Spleen (tissue), 11 donors: ENCODE results near the gene STOM. TPM values are rescaled to one million over a fixed set of nuclear protein-coding genes. Genes with fewer than 3 reads are reported as not detected.

Experiments
- DNase-seq: peaks from one replicate; pipeline ENCODE4 v3.0.0-alpha.2; 2020
- H3K27ac ChIP-seq, 8 donors: fragments of 200-600 bp; sonication (generic) in 7 of 8; 1 replicate in 4 of 8; 2 replicates in 4 of 8; pipeline versions ENCODE4 v1.5.0 to v1.8.0; 2016 to 2021; ENCODE audit warnings: inconsistent platforms in 4 of 8, mild to moderate bottlenecking in 4 of 8, moderate library complexity in 1 of 8
- H3K27me3 ChIP-seq, 7 donors: fragments of 200-600 bp; sonication (generic) in 6 of 7; replicated peaks in 1 of 7; 1 replicate in 4 of 7; 2 replicates in 3 of 7; pipeline versions ENCODE4 v1.5.0 to v1.8.0; 2016 to 2021; ENCODE audit warnings: inconsistent platforms in 3 of 7, mild to moderate bottlenecking in 1 of 7
- H3K36me3 ChIP-seq, 6 donors: fragments of 200-600 bp; sonication (generic) in 5 of 6; 1 replicate in 4 of 6; 2 replicates in 2 of 6; pipeline versions ENCODE4 v1.5.0 to v1.8.0; 2016 to 2021; ENCODE audit warnings: inconsistent platforms in 2 of 6
- H3K4me1 ChIP-seq, 6 donors: fragments of 200-600 bp; sonication (generic) in 5 of 6; 1 replicate in 3 of 6; 2 replicates in 3 of 6; pipeline versions ENCODE4 v1.5.0 to v1.8.0; 2016 to 2021; ENCODE audit warnings: inconsistent platforms in 3 of 6
- H3K4me3 ChIP-seq, 8 donors: fragments of 200-600 bp; sonication (generic) in 7 of 8; 1 replicate in 4 of 8; 2 replicates in 4 of 8; pipeline versions ENCODE4 v1.5.0 to v1.8.0; 2016 to 2021; ENCODE audit warnings: inconsistent platforms in 4 of 8, mild to moderate bottlenecking in 4 of 8, moderate library complexity in 2 of 8
- H3K9me3 ChIP-seq, 8 donors: fragments of 200-600 bp; sonication (generic) in 7 of 8; 1 replicate in 4 of 8; 2 replicates in 4 of 8; pipeline versions ENCODE4 v1.5.0 to v1.8.0; 2016 to 2021; ENCODE audit warnings: inconsistent platforms in 4 of 8
- CTCF ChIP-seq, 11 experiments: fragments of 200-600 bp in 7 of 11; fragments of 450-650 bp in 4 of 11; sonication (generic) in 4 of 11; IDR thresholded peaks in 8 of 11; conservative IDR thresholded peaks in 3 of 11; 1 replicate in 7 of 11; 2 replicates in 4 of 11; pipeline versions ENCODE4 v1.4.0 to v1.8.0; 2016 to 2021; ENCODE audit warnings: antibody characterized with exemption in 11 of 11, inconsistent platforms in 4 of 11, mild to moderate bottlenecking in 1 of 11
- POLR2A ChIP-seq, 3 donors: fragments of 450-650 bp; IDR thresholded peaks; one replicate each; pipeline ENCODE4 v1.5.1; 2017; ENCODE audit warnings: antibody characterized with exemption in 3 of 3, mild to moderate bottlenecking in 1 of 3
- POLR2AphosphoS5 ChIP-seq, 3 donors: sonication (generic); formaldehyde crosslinking; IDR thresholded peaks; one replicate each; pipeline ENCODE4 v1.5.1; 2017; ENCODE audit warnings: antibody characterized with exemption in 3 of 3
- WGBS, 5 donors: extraction: QIAGEN DNeasy Blood & Tissue Kit in 3 of 5; methylation state at CpG; one replicate each; pipeline versions ENCODE4 v1.1.5 to v1.1.7; 2013 to 2018; 5-methylcytosine and 5-hydroxymethylcytosine counted together
- intact Hi-C: fragments of 100-400 bp; cut with DNase I; formaldehyde crosslinking; loops from one replicate; pipeline ENCODE4 v1.15.0; 2023; ENCODE audit warnings: low total_unique reads
- polyA plus RNA-seq, 3 donors: library from polyadenylated mRNA; stranded (reverse); fragments of 200-250 nt; gene quantifications; one replicate each; pipeline ENCODE4 v1.2.1, GENCODE V29; 2013
- total RNA-seq, 7 donors: library from RNA; depleted of rRNA in 3 of 7; stranded (reverse); fragments of >200 nt in 3 of 7; fragmentation: NEBNext Ultra II Directional in 4 of 7; extraction: Animal tissue kit (Norgen Biotek cat#: 25700) in 4 of 7; gene quantifications; one replicate each; pipeline versions ENCODE4 v1.1.0 to v1.2.1, GENCODE V29; 2016 to 2021
- donor health status: healthy with polysubstance abuse.
- donor health status: DM: no; HTN: no; CAD: no; lungs with moderate emphysema.
- donor health status: DM: no; HTN: no; CAD: no.
- donor health status: Bipolar disorder and iron deficiency.
- donor health status: healthy.
- donor health status: DM: no; HTN: no; CAD: no.
- donor health status: DM: yes; HTN: yes; CAD: no.

Gene STOM
- total and polyA plus RNA-seq, 10 donors: 42.7 to 493 (median 311) TPM

GRCh38 chr9:121331992-121332685 lies 37.9 kb downstream of the STOM start:
- H3K27me3 ChIP-seq: no peaks in the 10 kb centered on the region
- 75 to 82% (median 80%) methylated on average over 14 of the region's 14 CpGs for WGBS, 5 donors
- intact Hi-C loops: no loop called here
- DNase-seq: no peak
- peaks cover 0 to 62% (median 14%) of the 10 kb centered on the region in 6 donors for H3K4me1 ChIP-seq
- TF ChIP-seq CTCF (IDR thresholded peaks at IDR 0.05 in 8 of 11, conservative IDR thresholded peaks at IDR 0.05 in 3 of 11) (peak in 7 of 11 experiments; percentile 10 to 43 (median 29)), POLR2AphosphoS5 (IDR thresholded peaks at IDR 0.05) (peak; percentile 28 to 52 (median 34)), POLR2A (IDR thresholded peaks at IDR 0.05) (no peak)
- H3K27ac ChIP-seq: peak overlapping the region in 6 of 8 donors; percentile 33 to 61 (median 45)
- no peak overlapping the region for H3K4me3 ChIP-seq
- no peaks in the 10 kb centered on the region for H3K9me3 ChIP-seq
- H3K36me3 ChIP-seq: peaks cover 0 to 100% (median 49%) of the 10 kb centered on the region in 6 donors

DNA sequence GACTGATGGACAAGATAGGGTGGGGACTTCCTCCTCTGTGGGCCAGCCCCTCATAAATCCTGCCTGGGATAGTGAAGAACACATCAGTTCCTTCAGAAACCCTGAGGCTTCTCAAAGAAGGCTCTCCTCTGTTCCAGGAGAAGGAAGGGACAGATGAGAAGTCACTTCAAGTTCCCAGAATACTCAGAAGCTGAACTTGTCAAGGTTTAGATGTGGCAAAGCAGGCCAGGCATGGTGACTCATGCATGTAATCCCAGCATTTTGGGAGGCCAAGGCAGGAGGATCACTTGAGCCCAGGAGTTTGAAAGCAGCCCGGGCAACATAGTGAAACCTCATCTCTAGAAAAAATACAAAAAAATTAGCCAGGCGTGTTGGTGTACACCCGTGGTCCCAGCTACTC lies 38.5 kb downstream of the STOM start:
- H3K27me3 ChIP-seq: no peaks in the 10 kb centered on the region
- no peaks in the 10 kb centered on the region for H3K9me3 ChIP-seq
- no peak for DNase-seq
- TF ChIP-seq CTCF (IDR thresholded peaks at IDR 0.05 in 8 of 11, conservative IDR thresholded peaks at IDR 0.05 in 3 of 11): no peak
- WGBS, 5 donors: 74 to 84% (median 78%) methylated on average over 3 of the region's 3 CpGs
- peaks cover 0 to 100% (median 54%) of the 10 kb centered on the region in 6 donors for H3K36me3 ChIP-seq
- intact Hi-C loops: no loop called here
- peak overlapping the region in 6 of 8 donors; percentile 33 to 61 (median 45) for H3K27ac ChIP-seq
- H3K4me3 ChIP-seq: no peak overlapping the region
- H3K4me1 ChIP-seq: peaks cover 0 to 63% (median 17%) of the 10 kb centered on the region in 6 donors

DNA sequence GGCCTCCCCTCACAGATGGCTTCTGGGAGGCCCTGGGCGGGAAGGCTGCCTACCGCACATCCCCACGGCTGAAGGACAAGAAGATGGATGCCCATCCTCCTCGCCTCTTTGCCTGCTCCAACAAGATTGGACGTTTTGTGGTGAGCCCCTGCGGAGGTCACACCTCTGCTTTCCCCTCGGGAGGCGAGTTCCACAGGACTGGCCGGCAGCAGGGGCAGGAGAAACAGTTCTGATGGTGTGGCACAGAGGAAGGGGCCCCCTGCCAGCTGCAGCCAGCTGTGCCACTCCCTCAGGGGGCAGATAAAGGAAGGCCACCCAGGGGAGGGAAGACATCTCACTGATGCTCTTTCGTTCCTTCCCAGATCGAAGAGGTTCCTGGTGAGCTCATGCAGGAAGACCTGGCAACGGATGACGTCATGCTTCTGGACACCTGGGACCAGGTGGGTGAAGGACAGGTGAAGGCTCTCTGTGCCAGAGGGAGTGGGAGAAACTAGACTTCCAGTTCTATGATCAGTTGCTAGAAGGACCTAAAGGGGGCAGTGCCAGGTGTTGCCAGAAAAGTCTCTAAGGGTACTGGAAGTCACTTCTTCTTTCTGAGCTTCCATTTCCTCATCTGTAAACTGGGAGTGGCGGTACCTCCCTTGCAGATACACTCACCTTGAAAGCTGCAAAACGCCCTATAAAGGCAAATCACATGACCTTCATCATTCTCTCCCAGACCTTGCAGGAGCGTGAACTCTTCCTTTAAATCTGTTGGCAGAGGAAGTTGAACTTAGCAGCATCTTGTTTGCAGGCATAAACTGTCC lies 41.0 kb downstream of the STOM start:
- H3K27ac ChIP-seq: peak overlapping the region in 6 of 8 donors; percentile 36 to 88 (median 74)
- H3K9me3 ChIP-seq: no peaks in the 10 kb centered on the region
- TF ChIP-seq POLR2AphosphoS5 (IDR thresholded peaks at IDR 0.05) (peak in 2 of 3 donors; percentile 31 to 46), POLR2A (IDR thresholded peaks at IDR 0.05) (no peak), CTCF (IDR thresholded peaks at IDR 0.05 in 8 of 11, conservative IDR thresholded peaks at IDR 0.05 in 3 of 11) (no peak)
- H3K36me3 ChIP-seq: peaks cover 0 to 100% (median 70%) of the 10 kb centered on the region in 6 donors
- 57 to 78% (median 75%) methylated on average over 7 to 16 of the region's 16 CpGs for WGBS, 5 donors
- peaks cover 0 to 84% (median 30%) of the 10 kb centered on the region in 6 donors for H3K4me1 ChIP-seq
- intact Hi-C loops: loop anchor here (10.0 kb wide), 1 partner anchor 46 kb away; the partner anchor contains the start of gene STOM
- no peak overlapping the region for H3K4me3 ChIP-seq
- no peaks in the 10 kb centered on the region for H3K27me3 ChIP-seq
- DNase-seq: no peak

- Histone ChIP-seq H3K4me3 (no peak overlapping the region), H3K9me3 (no peaks in the 10 kb centered on the region), H3K27ac (peak overlapping the region in 6 of 8 donors; percentile 36 to 88 (median 74)), H3K36me3 (peaks cover 0 to 100% (median 71%) of the 10 kb centered on the region in 6 donors), H3K4me1 (peaks cover 0 to 86% (median 30%) of the 10 kb centered on the region in 6 donors), H3K27me3 (no peaks in the 10 kb centered on the region)
- 75 to 82% (median 79%) methylated on average over 7 to 8 of the region's 8 CpGs for WGBS, 5 donors
- DNase-seq: no peak
- intact Hi-C loops: loop anchor here (10.0 kb wide), 1 partner anchor 46 kb away; the partner anchor contains the start of gene STOM
- TF ChIP-seq POLR2AphosphoS5 (IDR thresholded peaks at IDR 0.05) (no peak), POLR2A (IDR thresholded peaks at IDR 0.05) (no peak), CTCF (IDR thresholded peaks at IDR 0.05 in 8 of 11, conservative IDR thresholded peaks at IDR 0.05 in 3 of 11) (no peak)
Measured at GRCh38 chr9:121328476-121328875, 41.6 kb downstream of the STOM start.
